ENCODE measurements around the gene SIM1.
"Not testable (repeated sequence)": the region's sequence is repeated elsewhere in the genome, so short reads cannot be mapped to it uniquely, and the experiment has no call there.

Gene SIM1

GRCh38 chr6:100417036-100417435, 47.7 kb downstream of the SIM1 start:
- DNase-seq, result no peak

- no peak for DNase-seq
Measured at GRCh38 chr6:100415768-100416167, 49.0 kb downstream of the SIM1 start.

- no peak for DNase-seq
Measured at GRCh38 chr6:100412872-100413271, 51.8 kb downstream of the SIM1 start.

GRCh38 chr6:100404051-100404450, 60.7 kb downstream of the SIM1 start:
- DNase-seq, result no peak

- no peak for DNase-seq
Measured at GRCh38 chr6:100393493-100393892, 71.2 kb downstream of the SIM1 start.

- DNase-seq, result no peak
Measured at GRCh38 chr6:100392423-100392822, 72.3 kb downstream of the SIM1 start.

GRCh38 chr6:100388868-100389519, 75.7 kb downstream of the SIM1 start:
- DNase-seq, result no peak

GRCh38 chr6:100382767-100383195, 81.9 kb downstream of the SIM1 start:
- DNase-seq, result no peak

GRCh38 chr6:100382031-100382430, 82.7 kb downstream of the SIM1 start:
- DNase-seq, result no peak

- no peak for DNase-seq
Measured at GRCh38 chr6:100381111-100381510, 83.6 kb downstream of the SIM1 start.

GRCh38 chr6:100379386-100379785, 85.3 kb downstream of the SIM1 start:
- no peak for DNase-seq

- DNase-seq, result no peak
Measured at GRCh38 chr6:100378576-100378975, 86.1 kb downstream of the SIM1 start.

- peak; percentile 17 for DNase-seq
Measured at GRCh38 chr6:100376103-100376502, 88.6 kb downstream of the SIM1 start.

GRCh38 chr6:100372326-100373091, 92.2 kb downstream of the SIM1 start:
- DNase-seq, result no peak

- no peak for DNase-seq
Measured at GRCh38 chr6:100371591-100371990, 93.1 kb downstream of the SIM1 start.

GRCh38 chr6:100370265-100370664, 94.5 kb downstream of the SIM1 start:
- DNase-seq, result no peak

- no peak for DNase-seq
Measured at GRCh38 chr6:100366419-100366818, 98.3 kb downstream of the SIM1 start.

- no peak for DNase-seq
Measured at GRCh38 chr6:100363651-100364050, 101.1 kb downstream of the SIM1 start.

GRCh38 chr6:100354736-100355641, 109.7 kb downstream of the SIM1 start:
- DNase-seq, result not testable (repeated sequence)

GRCh38 chr6:100353276-100354015, 111.3 kb downstream of the SIM1 start:
- DNase-seq, result no peak

GRCh38 chr6:100350139-100350538, 114.6 kb downstream of the SIM1 start:
- no peak for DNase-seq

GRCh38 chr6:100349366-100349765, 115.4 kb downstream of the SIM1 start:
- DNase-seq, result no peak
